ENCODE data around the gene APOO.
"Not testable (repeated sequence)": the region's sequence is repeated elsewhere in the genome, so short reads cannot be mapped to it uniquely, and the experiment has no call there.

Gene APOO

GRCh38 chrX:23887918-23888317 is 19.8 kb downstream of the APOO start:
- peaks cover 29% of the 10 kb centered on the region for H3K4me1 ChIP-seq (ENCODE audit: control insufficient read depth, insufficient read depth, low read length)
- no peak overlapping the region for H3K4me3 ChIP-seq (ENCODE audit: low read depth, low read length)
- no peak overlapping the region for H3K9ac ChIP-seq (ENCODE audit: low read depth, low read length)
- no peaks in the 10 kb centered on the region; the same call in 1 of the 2 replicates for H3K36me3 ChIP-seq (ENCODE audit: control insufficient read depth, insufficient read depth, low read length)
- H3K27me3 ChIP-seq (ENCODE audit: control insufficient read depth, insufficient read depth, low read length), result no peaks in the 10 kb centered on the region
- H3K27ac ChIP-seq (ENCODE audit: low read depth, low read length), result no peak overlapping the region
- no peaks in the 10 kb centered on the region for H3K9me3 ChIP-seq (ENCODE audit: control insufficient read depth, insufficient read depth, low read length)

GRCh38 chrX:23887451-23887850 is 20.3 kb downstream of the APOO start:
- H3K27ac ChIP-seq (ENCODE audit: low read depth, low read length), result no peak overlapping the region
- H3K9ac ChIP-seq (ENCODE audit: low read depth, low read length), result no peak overlapping the region
- H3K9me3 ChIP-seq (ENCODE audit: control insufficient read depth, insufficient read depth, low read length), result no peaks in the 10 kb centered on the region
- H3K36me3 ChIP-seq (ENCODE audit: control insufficient read depth, insufficient read depth, low read length), result no peaks in the 10 kb centered on the region
- H3K4me1 ChIP-seq (ENCODE audit: control insufficient read depth, insufficient read depth, low read length), result peaks cover 29% of the 10 kb centered on the region
- H3K27me3 ChIP-seq (ENCODE audit: control insufficient read depth, insufficient read depth, low read length), result no peaks in the 10 kb centered on the region
- no peak overlapping the region for H3K4me3 ChIP-seq (ENCODE audit: low read depth, low read length)

- no peaks in the 10 kb centered on the region for H3K27me3 ChIP-seq (ENCODE audit: control insufficient read depth, insufficient read depth, low read length)
- H3K4me1 ChIP-seq (ENCODE audit: control insufficient read depth, insufficient read depth, low read length), result peaks cover 29% of the 10 kb centered on the region
- H3K36me3 ChIP-seq (ENCODE audit: control insufficient read depth, insufficient read depth, low read length), result no peaks in the 10 kb centered on the region
- no peak overlapping the region for H3K4me3 ChIP-seq (ENCODE audit: low read depth, low read length)
- H3K9ac ChIP-seq (ENCODE audit: low read depth, low read length), result no peak overlapping the region
- peak overlapping the region; percentile 39 for H3K27ac ChIP-seq (ENCODE audit: low read depth, low read length)
- H3K9me3 ChIP-seq (ENCODE audit: control insufficient read depth, insufficient read depth, low read length), result no peaks in the 10 kb centered on the region
These were observed 21.9 kb downstream of the APOO start for GRCh38 chrX:23885803-23886202.

GRCh38 chrX:23884427-23885024 is 23.2 kb downstream of the APOO start:
- peaks cover 29% of the 10 kb centered on the region for H3K4me1 ChIP-seq (ENCODE audit: control insufficient read depth, insufficient read depth, low read length)
- no peaks in the 10 kb centered on the region for H3K27me3 ChIP-seq (ENCODE audit: control insufficient read depth, insufficient read depth, low read length)
- H3K27ac ChIP-seq (ENCODE audit: low read depth, low read length), result no peak overlapping the region
- no peak overlapping the region for H3K9ac ChIP-seq (ENCODE audit: low read depth, low read length)
- no peaks in the 10 kb centered on the region for H3K9me3 ChIP-seq (ENCODE audit: control insufficient read depth, insufficient read depth, low read length)
- H3K36me3 ChIP-seq (ENCODE audit: control insufficient read depth, insufficient read depth, low read length), result no peaks in the 10 kb centered on the region
- no peak overlapping the region for H3K4me3 ChIP-seq (ENCODE audit: low read depth, low read length)

GRCh38 chrX:23883737-23884354 is 23.9 kb downstream of the APOO start:
- Histone ChIP-seq H3K27me3 (ENCODE audit: control insufficient read depth, insufficient read depth, low read length) (no peaks in the 10 kb centered on the region), H3K4me1 (ENCODE audit: control insufficient read depth, insufficient read depth, low read length) (peaks cover 29% of the 10 kb centered on the region), H3K9ac (ENCODE audit: low read depth, low read length) (no peak overlapping the region), H3K36me3 (ENCODE audit: control insufficient read depth, insufficient read depth, low read length) (peaks cover under 1% of the 10 kb centered on the region; the same call in 1 of the 2 replicates), H3K27ac (ENCODE audit: low read depth, low read length) (peak overlapping the region; percentile 74), H3K9me3 (ENCODE audit: control insufficient read depth, insufficient read depth, low read length) (no peaks in the 10 kb centered on the region), H3K4me3 (ENCODE audit: low read depth, low read length) (no peak overlapping the region)

- no peak overlapping the region for H3K27ac ChIP-seq (ENCODE audit: low read depth, low read length)
- no peak overlapping the region for H3K9ac ChIP-seq (ENCODE audit: low read depth, low read length)
These were observed 28.2 kb downstream of the APOO start for GRCh38 chrX:23879380-23880090.

GRCh38 chrX:23871905-23872546 is 35.7 kb downstream of the APOO start:
- Histone ChIP-seq H3K4me1 (ENCODE audit: control insufficient read depth, insufficient read depth, low read length) (no peaks in the 10 kb centered on the region), H3K4me3 (ENCODE audit: low read depth, low read length) (no peak overlapping the region), H3K27ac (ENCODE audit: low read depth, low read length) (no peak overlapping the region), H3K9ac (ENCODE audit: low read depth, low read length) (no peak overlapping the region), H3K36me3 (ENCODE audit: control insufficient read depth, insufficient read depth, low read length) (peaks cover 24% of the 10 kb centered on the region), H3K27me3 (ENCODE audit: control insufficient read depth, insufficient read depth, low read length) (no peaks in the 10 kb centered on the region), H3K9me3 (ENCODE audit: control insufficient read depth, insufficient read depth, low read length) (no peaks in the 10 kb centered on the region)

More at GRCh38 chrX:23879380-23880090, 28.2 kb downstream of the APOO start:
- no peak overlapping the region for H3K4me3 ChIP-seq (ENCODE audit: low read depth, low read length)
- peaks cover 6% of the 10 kb centered on the region for H3K36me3 ChIP-seq (ENCODE audit: control insufficient read depth, insufficient read depth, low read length)
- H3K4me1 ChIP-seq (ENCODE audit: control insufficient read depth, insufficient read depth, low read length), result peaks cover 16% of the 10 kb centered on the region
- H3K27me3 ChIP-seq (ENCODE audit: control insufficient read depth, insufficient read depth, low read length), result no peaks in the 10 kb centered on the region
- H3K9me3 ChIP-seq (ENCODE audit: control insufficient read depth, insufficient read depth, low read length), result no peaks in the 10 kb centered on the region

- no peak overlapping the region for H3K4me3 ChIP-seq (ENCODE audit: low read depth, low read length)
- H3K36me3 ChIP-seq (ENCODE audit: control insufficient read depth, insufficient read depth, low read length), result peaks cover 31% of the 10 kb centered on the region
- no peaks in the 10 kb centered on the region for H3K4me1 ChIP-seq (ENCODE audit: control insufficient read depth, insufficient read depth, low read length)
- H3K27me3 ChIP-seq (ENCODE audit: control insufficient read depth, insufficient read depth, low read length), result no peaks in the 10 kb centered on the region
- H3K9me3 ChIP-seq (ENCODE audit: control insufficient read depth, insufficient read depth, low read length), result no peaks in the 10 kb centered on the region
- no peak overlapping the region for H3K27ac ChIP-seq (ENCODE audit: low read depth, low read length)
- no peak overlapping the region for H3K9ac ChIP-seq (ENCODE audit: low read depth, low read length)
These were observed 37.7 kb downstream of the APOO start for GRCh38 chrX:23870041-23870440.

- Histone ChIP-seq H3K36me3 (ENCODE audit: control insufficient read depth, insufficient read depth, low read length) (peaks cover 19% of the 10 kb centered on the region), H3K9ac (ENCODE audit: low read depth, low read length) (no peak overlapping the region), H3K27me3 (ENCODE audit: control insufficient read depth, insufficient read depth, low read length) (no peaks in the 10 kb centered on the region)
These were observed 42.9 kb downstream of the APOO start for GRCh38 chrX:23864742-23865326.

GRCh38 chrX:23861952-23862351 is 45.8 kb downstream of the APOO start:
- H3K27ac ChIP-seq (ENCODE audit: low read depth, low read length); H3K4me3 ChIP-seq (ENCODE audit: low read depth, low read length); H3K4me1 ChIP-seq (ENCODE audit: control insufficient read depth, insufficient read depth, low read length); H3K27me3 ChIP-seq (ENCODE audit: control insufficient read depth, insufficient read depth, low read length); H3K9me3 ChIP-seq (ENCODE audit: control insufficient read depth, insufficient read depth, low read length); H3K9ac ChIP-seq (ENCODE audit: low read depth, low read length): not testable (repeated sequence)
- H3K36me3 ChIP-seq (ENCODE audit: control insufficient read depth, insufficient read depth, low read length), result peaks cover 38% of the 10 kb centered on the region

More at GRCh38 chrX:23864742-23865326, 42.9 kb downstream of the APOO start:
- H3K27ac ChIP-seq (ENCODE audit: low read depth, low read length), result no peak overlapping the region
- H3K4me1 ChIP-seq (ENCODE audit: control insufficient read depth, insufficient read depth, low read length), result no peaks in the 10 kb centered on the region
- H3K4me3 ChIP-seq (ENCODE audit: low read depth, low read length), result no peak overlapping the region
- H3K9me3 ChIP-seq (ENCODE audit: control insufficient read depth, insufficient read depth, low read length), result no peaks in the 10 kb centered on the region
